Suprapubic skin (tissue), 4 donors: ENCODE measurements around the gene CPA2. TPM values are rescaled to one million over a fixed set of nuclear protein-coding genes. Genes with fewer than 3 reads are reported as not detected.

ENCODE experiments used
- DNase-seq, 2 donors: peaks; one replicate each; pipeline ENCODE4 v3.0.0-alpha.2; 2019; ENCODE audit warnings: low spot score in 2 of 2
- H3K27ac ChIP-seq: fragments of 200-600 bp; sonication (generic); one replicate; pipeline ENCODE4 v1.5.1; 2019
- H3K27me3 ChIP-seq: fragments of 200-600 bp; sonication (generic); one replicate; pipeline ENCODE4 v1.5.1; 2019
- H3K36me3 ChIP-seq: fragments of 200-600 bp; sonication (generic); one replicate; pipeline ENCODE4 v1.5.1; 2019
- H3K4me1 ChIP-seq: fragments of 200-600 bp; sonication (generic); one replicate; pipeline ENCODE4 v1.5.1; 2019
- H3K4me3 ChIP-seq: fragments of 200-600 bp; sonication (generic); one replicate; pipeline ENCODE4 v1.5.1; 2019; ENCODE audit warnings: mild to moderate bottlenecking
- H3K9me3 ChIP-seq: fragments of 200-600 bp; sonication (generic); one replicate; pipeline ENCODE4 v1.5.1; 2019
- CTCF ChIP-seq, 2 donors: fragments of 200-600 bp in 1 of 2; fragments of 450-650 bp in 1 of 2; sonication (generic) in 1 of 2; IDR thresholded peaks; one replicate each; pipeline ENCODE4 v1.5.1; 2016 to 2019; ENCODE audit warnings: antibody characterized with exemption in 2 of 2, mild to moderate bottlenecking in 1 of 2, moderate library complexity in 1 of 2
- EP300 ChIP-seq: sonication (generic); formaldehyde crosslinking; IDR thresholded peaks from one replicate; pipeline ENCODE4 v1.6.1; 2017; ENCODE audit warnings: antibody characterized with exemption
- POLR2A ChIP-seq, 2 donors: fragments of 450-650 bp; IDR thresholded peaks; one replicate each; pipeline ENCODE4 v1.6.1; 2017; ENCODE audit warnings: antibody characterized with exemption in 2 of 2, mild to moderate bottlenecking in 2 of 2, moderate library complexity in 2 of 2
- POLR2AphosphoS5 ChIP-seq, 3 donors: sonication (generic); formaldehyde crosslinking; IDR thresholded peaks; one replicate each; pipeline ENCODE4 v1.6.1; 2017; ENCODE audit warnings: antibody characterized with exemption in 3 of 3
- WGBS: methylation state at CpG from one replicate; pipeline ENCODE4 v1.1.5; 2018; 5-methylcytosine and 5-hydroxymethylcytosine counted together
- total RNA-seq, 4 donors: library from RNA; depleted of rRNA; stranded (reverse); fragments of >200 nt; gene quantifications; one replicate each; pipeline ENCODE4 v1.1.0, GENCODE V29; 2016

Gene CPA2
- total RNA-seq, 4 donors from 2014 or later, result not detected

- TF ChIP-seq POLR2A (IDR thresholded peaks at IDR 0.05) (no peak), POLR2AphosphoS5 (IDR thresholded peaks at IDR 0.05) (no peak), EP300 (no peak), CTCF (IDR thresholded peaks at IDR 0.05) (no peak)
These were observed 34.9 kb downstream of the CPA2 start for GRCh38 chr7:130301501-130302020.

GRCh38 chr7:130302649-130303048, 36.0 kb downstream of the CPA2 start:
- Histone ChIP-seq H3K36me3 (peaks cover 11% of the 10 kb centered on the region), H3K4me3 (no peak overlapping the region), H3K27me3 (no peaks in the 10 kb centered on the region), H3K4me1 (peaks cover 13% of the 10 kb centered on the region), H3K27ac (no peak overlapping the region), H3K9me3 (no peaks in the 10 kb centered on the region)
- TF ChIP-seq CTCF (IDR thresholded peaks at IDR 0.05), result no peak
- no peak for TF ChIP-seq POLR2AphosphoS5 (IDR thresholded peaks at IDR 0.05)
- no peak for TF ChIP-seq EP300
- no peak for TF ChIP-seq POLR2A (IDR thresholded peaks at IDR 0.05)
- DNase-seq, result no peak

More at GRCh38 chr7:130301501-130302020, 34.9 kb downstream of the CPA2 start:
- peaks cover 13% of the 10 kb centered on the region for H3K4me1 ChIP-seq
- peaks cover 11% of the 10 kb centered on the region for H3K36me3 ChIP-seq
- 86% methylated on average over 8 of the region's 8 CpGs for WGBS
- no peak overlapping the region for H3K4me3 ChIP-seq
- no peak for DNase-seq
- H3K27me3 ChIP-seq, result no peaks in the 10 kb centered on the region
- no peaks in the 10 kb centered on the region for H3K9me3 ChIP-seq
- no peak overlapping the region for H3K27ac ChIP-seq

- DNase-seq, result no peak
- 74% methylated on average over 2 of the region's 2 CpGs for WGBS
- TF ChIP-seq EP300, result no peak
- no peak for TF ChIP-seq POLR2AphosphoS5 (IDR thresholded peaks at IDR 0.05)
- no peak for TF ChIP-seq CTCF (IDR thresholded peaks at IDR 0.05)
- no peak for TF ChIP-seq POLR2A (IDR thresholded peaks at IDR 0.05)
- Histone ChIP-seq H3K36me3 (peaks cover 11% of the 10 kb centered on the region), H3K9me3 (no peaks in the 10 kb centered on the region), H3K27ac (no peak overlapping the region), H3K27me3 (no peaks in the 10 kb centered on the region), H3K4me3 (no peak overlapping the region), H3K4me1 (peaks cover 13% of the 10 kb centered on the region)
These were observed 36.5 kb downstream of the CPA2 start for GRCh38 chr7:130303127-130303526.

- peaks cover 11% of the 10 kb centered on the region for H3K36me3 ChIP-seq
- DNase-seq, result no peak
- H3K4me3 ChIP-seq, result no peak overlapping the region
- H3K27ac ChIP-seq, result no peak overlapping the region
- no peak for TF ChIP-seq POLR2A (IDR thresholded peaks at IDR 0.05)
- TF ChIP-seq EP300, result no peak
- no peak for TF ChIP-seq CTCF (IDR thresholded peaks at IDR 0.05)
- no peak for TF ChIP-seq POLR2AphosphoS5 (IDR thresholded peaks at IDR 0.05)
- H3K9me3 ChIP-seq, result no peaks in the 10 kb centered on the region
- H3K4me1 ChIP-seq, result peaks cover 13% of the 10 kb centered on the region
- no peaks in the 10 kb centered on the region for H3K27me3 ChIP-seq
- 77% methylated on average over 5 of the region's 5 CpGs for WGBS
These were observed 36.9 kb downstream of the CPA2 start for GRCh38 chr7:130303551-130303950.

- Histone ChIP-seq H3K4me1 (peaks cover 10% of the 10 kb centered on the region), H3K9me3 (no peaks in the 10 kb centered on the region), H3K27ac (no peak overlapping the region), H3K36me3 (peaks cover 11% of the 10 kb centered on the region), H3K27me3 (no peaks in the 10 kb centered on the region), H3K4me3 (no peak overlapping the region)
- TF ChIP-seq EP300 (no peak), POLR2A (IDR thresholded peaks at IDR 0.05) (no peak), POLR2AphosphoS5 (IDR thresholded peaks at IDR 0.05) (no peak), CTCF (IDR thresholded peaks at IDR 0.05) (no peak)
- no peak for DNase-seq
- WGBS, result 94% methylated on average over 5 of the region's 5 CpGs
These were observed 37.3 kb downstream of the CPA2 start for GRCh38 chr7:130303982-130304381.
